ENCODE data around the gene ZMYND11. TPM values are rescaled to one million over a fixed set of nuclear protein-coding genes. Genes with fewer than 3 reads are reported as not detected.

ZMYND11 gene
- total RNA-seq, 1 experiment from 2014 or later, result 49.4 TPM

DNA sequence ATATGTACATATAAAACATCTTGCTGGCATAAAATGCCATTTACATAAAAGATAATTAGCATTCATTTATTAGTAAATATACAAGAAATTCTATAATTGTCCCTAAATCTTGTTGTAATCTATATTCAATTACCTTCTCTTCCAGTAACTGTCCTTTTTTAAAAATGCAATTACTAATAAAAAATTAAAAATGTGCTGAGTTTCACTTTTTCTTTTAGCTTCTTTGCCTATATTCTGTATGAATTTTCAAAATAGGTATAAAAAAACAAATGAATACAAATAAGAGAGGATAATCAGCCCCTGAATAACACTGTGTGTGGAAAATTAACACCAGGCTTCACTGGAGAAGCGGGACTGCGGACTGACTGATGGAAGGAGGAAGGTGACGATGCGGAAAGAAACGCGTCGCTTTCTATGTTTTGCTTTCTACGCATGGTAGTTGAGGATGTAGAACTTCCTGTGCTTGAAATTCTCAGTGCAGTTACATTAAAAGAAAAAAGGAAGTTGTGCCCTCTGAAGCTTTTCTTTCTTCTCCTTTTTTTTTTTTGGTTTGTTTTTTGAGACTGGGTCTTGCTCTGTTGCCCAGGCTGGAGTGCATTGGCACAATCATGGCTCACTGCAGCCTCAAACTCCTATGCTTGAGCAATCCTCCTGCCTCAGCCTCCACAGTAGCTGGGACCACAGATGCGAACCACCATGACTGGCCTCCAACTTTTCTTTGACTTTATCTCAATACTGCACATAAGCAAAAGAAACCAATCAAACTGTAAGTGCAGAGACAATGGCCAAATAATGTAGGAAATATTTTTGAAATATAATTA lies 7.4 kb upstream of the ZMYND11 start:
- DNase-seq (ENCODE audit: low read depth), result no peak
- in situ Hi-C loops (cut with HindIII; ENCODE audit: low pct_unique_long_range_greater_than_20kb, low sequenced_read_pairs), result no loop called here

DNA sequence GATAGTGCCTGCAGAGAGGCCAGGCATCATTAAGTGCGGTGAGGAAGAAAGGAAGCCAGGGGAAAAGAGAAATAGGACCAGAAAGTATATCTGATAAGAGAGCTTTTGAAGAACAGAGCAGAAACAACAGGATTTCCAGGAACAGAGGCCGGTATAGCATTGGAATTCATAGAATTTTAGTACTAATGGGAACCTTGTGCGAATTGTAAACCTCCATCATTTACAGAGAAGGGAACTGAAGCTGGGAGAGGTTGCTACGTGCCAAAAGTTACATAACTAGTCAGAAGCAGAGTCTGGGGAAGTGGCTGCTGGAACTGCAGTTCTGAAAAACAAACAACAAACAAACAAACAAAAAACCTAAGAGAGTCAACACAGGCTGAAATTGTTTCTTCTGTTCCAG lies 5.4 kb upstream of the ZMYND11 start:
- no peak for DNase-seq (ENCODE audit: low read depth)
- in situ Hi-C loops (cut with HindIII; ENCODE audit: low pct_unique_long_range_greater_than_20kb, low sequenced_read_pairs), result no loop called here

DNA sequence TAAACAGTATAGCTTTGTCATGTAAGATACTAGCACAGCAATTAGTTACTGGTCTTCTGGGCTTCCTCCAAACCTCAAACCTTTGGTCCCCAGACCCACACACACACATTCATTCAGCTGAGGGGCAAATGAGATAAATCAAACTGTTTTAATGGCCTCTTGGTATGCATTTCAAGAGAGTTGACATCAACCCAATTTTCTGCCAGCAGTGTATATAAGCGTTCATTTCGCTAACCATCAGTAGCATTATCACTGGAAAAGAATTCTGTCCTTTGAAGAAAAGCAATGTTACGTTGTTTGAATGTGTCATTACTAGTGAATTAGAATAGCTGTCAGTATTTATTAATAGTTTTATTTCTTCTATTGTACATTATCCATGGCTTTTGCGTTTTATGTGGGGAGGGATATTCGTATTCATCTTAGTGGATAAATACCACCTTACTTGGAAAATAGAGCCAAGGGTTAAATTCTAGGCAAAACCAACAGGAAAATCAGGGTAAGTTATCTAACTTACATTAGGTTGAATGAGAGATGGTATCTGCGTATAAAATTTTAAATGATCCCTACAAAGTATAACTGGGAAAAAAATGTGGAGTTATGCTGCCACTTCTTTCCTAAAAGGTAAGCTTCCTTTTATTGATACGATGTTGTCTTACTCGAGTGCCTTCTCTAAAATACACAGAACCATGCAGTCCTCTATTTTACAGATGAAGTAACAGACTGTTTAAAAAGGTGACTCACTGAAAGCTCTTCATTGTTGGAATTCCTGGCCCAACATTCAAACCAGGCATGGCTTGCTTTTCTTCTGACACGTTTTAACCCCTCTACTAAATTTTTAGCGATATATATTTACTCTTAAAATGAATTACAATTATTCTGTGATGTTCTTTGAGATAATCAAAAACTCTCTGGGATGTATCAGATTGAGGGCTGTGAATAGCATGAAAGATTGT lies 2.0 kb upstream of the ZMYND11 start:
- in situ Hi-C loops (cut with HindIII; ENCODE audit: low pct_unique_long_range_greater_than_20kb, low sequenced_read_pairs), result no loop called here
- peak; percentile 51 for DNase-seq (ENCODE audit: low read depth)

DNA sequence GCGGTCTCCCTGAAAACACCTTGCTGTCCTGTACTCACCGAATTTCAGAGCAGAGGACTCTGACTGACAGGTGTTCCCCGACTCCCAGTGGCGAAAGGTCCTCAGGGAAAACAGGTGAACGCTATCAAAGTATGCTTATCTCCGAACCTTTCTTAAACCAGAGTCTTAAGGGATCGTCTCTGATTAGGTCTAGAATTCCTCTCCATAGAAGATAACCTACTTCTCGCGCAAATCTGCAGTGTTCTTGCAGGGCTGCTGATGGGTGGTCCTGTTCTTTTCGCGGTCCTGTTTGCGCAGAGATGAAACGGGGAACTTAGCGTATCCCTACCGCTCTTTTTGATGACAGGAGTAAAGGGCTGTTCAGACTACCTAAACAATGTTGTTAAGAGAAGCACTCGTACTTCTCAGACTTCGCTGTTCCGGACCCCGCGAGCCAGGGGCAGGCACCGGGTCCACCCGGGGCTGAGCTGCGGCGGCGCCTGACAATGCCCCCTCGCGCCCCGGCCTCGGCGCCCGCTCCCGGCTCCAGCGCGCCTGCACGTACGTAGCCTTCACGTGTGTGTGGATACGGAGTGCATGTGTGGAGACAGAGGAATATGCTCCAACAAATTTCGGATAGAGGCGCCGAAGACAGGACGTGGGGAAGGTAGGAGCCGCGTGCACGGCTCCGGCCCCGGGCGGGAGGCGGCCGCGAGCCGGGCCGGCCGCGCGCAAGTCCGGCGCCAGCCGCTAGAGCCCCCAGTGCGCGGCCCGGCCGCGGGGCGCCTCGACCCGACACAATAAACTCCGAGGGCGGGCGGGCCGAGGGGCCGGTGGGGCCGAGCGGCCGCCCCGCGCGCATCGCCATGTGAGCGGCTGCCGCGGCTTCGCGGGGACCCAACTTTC lies 766 bp upstream of the ZMYND11 start:
- in situ Hi-C loops (cut with HindIII; ENCODE audit: low pct_unique_long_range_greater_than_20kb, low sequenced_read_pairs), result no loop called here
- DNase-seq (ENCODE audit: low read depth), result peak; percentile 41

DNA sequence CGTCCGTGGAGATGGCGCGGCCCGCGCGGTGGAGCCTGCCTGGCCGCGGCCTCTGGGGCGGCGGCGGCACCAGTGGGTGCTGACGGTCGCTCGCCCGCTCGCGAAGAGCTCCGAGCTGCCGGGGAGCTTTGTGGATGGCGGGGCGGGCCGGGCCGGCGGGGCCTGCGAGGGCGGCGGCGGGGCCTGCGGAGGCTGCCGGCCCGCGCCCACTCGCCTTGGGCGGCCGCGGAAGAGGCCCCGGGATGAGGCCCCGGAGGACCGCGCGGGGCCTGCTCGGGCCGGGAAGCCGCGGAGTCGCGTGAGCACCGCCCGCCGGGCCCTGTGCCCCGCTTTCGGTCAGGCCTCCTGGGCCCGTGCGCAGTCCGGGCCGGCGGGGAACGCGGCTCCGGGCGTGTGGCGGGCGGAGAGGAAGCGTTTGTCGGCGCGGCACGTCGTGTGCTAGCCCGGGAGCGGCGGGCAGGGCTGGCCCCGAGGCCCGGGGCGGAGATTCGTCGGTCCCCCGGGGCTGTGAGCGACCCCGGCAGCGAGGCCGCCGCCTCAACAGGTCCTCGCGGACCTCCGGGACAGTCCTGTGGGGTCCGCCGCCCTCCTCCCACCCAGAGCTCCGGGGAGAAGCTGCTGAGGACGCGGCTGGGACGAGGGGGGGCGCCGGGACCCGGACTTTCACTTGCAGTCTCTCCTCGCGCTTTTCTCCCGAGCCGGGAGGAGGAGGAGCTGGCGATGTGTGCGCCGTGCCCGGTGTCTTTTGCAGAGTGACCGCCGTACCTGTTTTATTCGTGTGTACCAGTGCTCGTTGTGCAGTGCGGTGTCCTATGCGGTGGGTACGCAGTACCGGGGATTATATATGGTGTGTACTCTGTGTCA lies 578 bp downstream of the ZMYND11 start:
- DNase-seq (ENCODE audit: low read depth), result peak; percentile 65
- in situ Hi-C loops (cut with HindIII; ENCODE audit: low pct_unique_long_range_greater_than_20kb, low sequenced_read_pairs), result no loop called here

DNA sequence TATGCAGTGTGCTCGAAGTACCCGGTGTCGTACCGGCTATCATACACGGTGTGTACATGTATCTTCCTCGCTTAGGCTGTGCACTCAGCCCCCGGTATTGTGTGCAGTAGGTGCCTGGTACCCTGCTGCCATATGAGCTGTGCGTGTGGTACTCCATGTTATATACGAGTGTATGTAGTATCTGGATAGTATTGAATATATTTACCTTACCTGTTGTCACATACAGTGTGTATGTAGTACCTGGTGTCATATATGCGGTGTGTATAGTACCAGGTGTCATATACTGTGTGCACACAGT lies 1.2 kb downstream of the ZMYND11 start:
- DNase-seq (ENCODE audit: low read depth), result no peak
- in situ Hi-C loops (cut with HindIII; ENCODE audit: low pct_unique_long_range_greater_than_20kb, low sequenced_read_pairs), result no loop called here

DNA sequence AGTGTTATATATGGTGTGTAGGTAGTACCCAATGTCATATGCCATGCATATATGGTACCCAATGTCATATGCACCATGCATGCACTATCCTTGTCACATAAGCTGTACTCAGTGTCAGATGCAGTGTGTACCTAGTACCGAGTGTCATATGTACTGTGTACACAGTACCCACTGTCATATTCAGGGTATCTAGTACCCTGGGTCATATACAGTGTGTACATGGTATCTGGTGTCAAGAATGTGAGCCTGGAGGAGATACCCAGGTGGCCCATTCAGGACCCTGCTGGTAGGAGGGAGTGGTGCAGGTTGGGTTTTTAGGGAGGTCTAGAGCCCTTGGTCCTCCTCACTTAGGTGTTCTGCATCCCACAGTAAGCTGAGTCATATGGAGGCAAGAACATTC lies 1.8 kb downstream of the ZMYND11 start:
- peak; percentile 14 for DNase-seq (ENCODE audit: low read depth)
- in situ Hi-C loops (cut with HindIII; ENCODE audit: low pct_unique_long_range_greater_than_20kb, low sequenced_read_pairs), result no loop called here

DNA sequence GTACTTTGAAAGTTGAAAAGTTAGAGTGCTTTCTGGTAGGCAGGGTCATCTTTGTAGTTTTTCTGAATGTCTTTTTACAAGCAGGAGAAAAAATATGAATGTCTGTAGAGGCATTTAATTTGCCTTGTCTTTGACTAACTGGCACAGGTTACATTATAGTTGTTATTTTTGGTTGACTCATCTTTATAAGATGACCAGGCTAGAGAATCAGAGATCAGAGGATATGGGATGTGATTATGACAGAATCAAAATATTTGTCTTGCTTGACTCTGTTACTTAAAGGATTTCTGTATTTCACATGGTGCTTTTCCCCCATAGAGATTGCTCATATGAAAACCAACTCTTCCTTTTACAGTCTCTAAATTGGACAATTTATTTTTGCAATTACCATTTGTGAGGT lies 2.4 kb downstream of the ZMYND11 start:
- peak; percentile 44 for DNase-seq (ENCODE audit: low read depth)
- in situ Hi-C loops (cut with HindIII; ENCODE audit: low pct_unique_long_range_greater_than_20kb, low sequenced_read_pairs), result no loop called here

DNA sequence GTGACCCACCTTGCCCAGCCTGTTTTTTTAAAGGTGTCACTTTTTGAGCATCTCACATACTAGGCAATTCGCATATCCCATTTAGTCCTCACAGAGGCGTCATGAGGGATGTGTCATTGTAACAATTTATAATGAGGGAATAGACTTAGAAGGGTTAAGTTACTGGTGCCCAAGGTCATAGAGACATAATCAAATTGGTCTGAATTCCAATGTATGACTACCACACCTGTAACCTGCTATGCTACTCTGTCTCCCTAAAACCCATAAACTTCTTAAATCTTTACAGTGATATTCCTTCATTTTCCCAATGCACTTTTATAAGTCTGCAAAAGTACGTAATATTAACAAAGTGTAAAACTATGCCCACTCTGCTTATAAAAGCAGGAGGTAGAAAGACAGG lies 7.1 kb downstream of the ZMYND11 start:
- in situ Hi-C loops (cut with HindIII; ENCODE audit: low pct_unique_long_range_greater_than_20kb, low sequenced_read_pairs), result no loop called here
- no peak for DNase-seq (ENCODE audit: low read depth)

DNA sequence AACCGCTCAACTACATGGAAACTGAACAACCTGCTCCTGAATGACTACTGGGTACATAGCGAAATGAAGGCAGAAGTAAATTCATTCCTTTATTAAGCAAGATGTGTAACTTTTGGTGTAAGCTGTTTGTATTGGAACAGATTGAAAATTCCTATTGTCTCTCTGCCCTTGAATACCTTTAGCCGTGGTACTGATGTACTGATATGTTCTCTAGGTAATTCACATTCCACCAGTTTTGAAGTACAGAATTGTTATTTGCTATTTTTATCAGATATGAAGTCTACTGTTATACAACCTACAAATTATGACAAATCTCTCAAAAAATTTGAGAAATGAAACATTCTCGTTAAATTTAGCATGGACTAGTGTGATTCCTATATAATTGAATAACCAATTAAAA lies 17.7 kb downstream of the ZMYND11 start:
- DNase-seq (ENCODE audit: low read depth), result no peak
- in situ Hi-C loops (cut with HindIII; ENCODE audit: low pct_unique_long_range_greater_than_20kb, low sequenced_read_pairs), result no loop called here

DNA sequence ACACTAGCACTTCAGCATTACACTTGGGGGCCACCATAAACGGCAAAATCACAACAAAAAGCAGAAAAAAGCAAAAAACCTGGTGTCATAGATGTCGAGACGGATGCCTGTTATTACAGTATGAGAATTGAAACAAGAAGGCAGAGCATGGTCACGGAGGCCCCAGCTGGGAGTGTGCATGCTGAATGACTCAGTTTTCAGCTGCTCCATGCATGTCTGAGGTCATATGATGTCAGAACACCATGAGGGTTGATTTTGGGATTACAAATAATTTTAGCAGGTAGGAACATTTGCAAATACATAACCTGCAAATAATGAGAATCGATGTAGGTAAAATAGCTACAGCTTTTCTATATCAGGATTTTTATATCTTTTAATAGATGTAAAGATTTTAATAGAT lies 19.1 kb downstream of the ZMYND11 start:
- in situ Hi-C loops (cut with HindIII; ENCODE audit: low pct_unique_long_range_greater_than_20kb, low sequenced_read_pairs), result no loop called here
- DNase-seq (ENCODE audit: low read depth), result no peak

DNA sequence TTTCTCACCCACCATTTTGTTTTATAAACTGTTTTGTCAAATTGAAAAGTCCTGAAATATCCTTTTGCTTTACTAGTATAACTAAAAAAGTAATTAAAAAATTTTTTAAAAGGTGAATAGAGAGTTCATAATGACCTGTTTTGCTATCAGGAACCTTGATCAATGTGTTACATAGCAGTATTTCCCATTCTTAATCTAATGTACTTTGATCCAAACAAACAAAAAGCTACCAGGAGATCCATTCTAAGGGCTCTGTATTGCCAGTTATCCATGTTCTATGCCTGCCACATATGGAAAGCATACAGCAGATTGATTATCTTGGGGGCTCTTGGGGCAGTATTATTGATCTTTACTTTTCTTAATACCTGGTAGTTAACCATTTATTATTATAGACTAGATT lies 32.1 kb downstream of the ZMYND11 start:
- no peak for DNase-seq (ENCODE audit: low read depth)
- in situ Hi-C loops (cut with HindIII; ENCODE audit: low pct_unique_long_range_greater_than_20kb, low sequenced_read_pairs), result no loop called here

DNA sequence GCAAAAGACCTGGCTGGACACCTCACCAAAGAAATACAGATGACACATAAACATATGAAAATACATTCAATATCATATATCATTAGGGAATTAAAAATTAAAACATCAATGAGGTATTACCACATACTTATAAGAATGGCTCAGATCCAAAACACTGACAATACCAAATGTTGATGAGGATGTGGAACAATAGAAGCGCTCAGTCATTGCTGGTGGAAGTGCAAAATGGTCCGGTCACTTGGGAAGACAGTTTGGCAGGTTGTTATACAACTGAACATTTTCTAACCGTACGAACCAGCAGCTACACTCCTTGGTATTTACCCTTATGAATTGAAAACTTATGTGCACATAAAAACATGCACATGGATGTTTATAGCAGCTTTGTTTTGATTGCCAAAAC lies 38.5 kb downstream of the ZMYND11 start:
- in situ Hi-C loops (cut with HindIII; ENCODE audit: low pct_unique_long_range_greater_than_20kb, low sequenced_read_pairs), result no loop called here

DNA sequence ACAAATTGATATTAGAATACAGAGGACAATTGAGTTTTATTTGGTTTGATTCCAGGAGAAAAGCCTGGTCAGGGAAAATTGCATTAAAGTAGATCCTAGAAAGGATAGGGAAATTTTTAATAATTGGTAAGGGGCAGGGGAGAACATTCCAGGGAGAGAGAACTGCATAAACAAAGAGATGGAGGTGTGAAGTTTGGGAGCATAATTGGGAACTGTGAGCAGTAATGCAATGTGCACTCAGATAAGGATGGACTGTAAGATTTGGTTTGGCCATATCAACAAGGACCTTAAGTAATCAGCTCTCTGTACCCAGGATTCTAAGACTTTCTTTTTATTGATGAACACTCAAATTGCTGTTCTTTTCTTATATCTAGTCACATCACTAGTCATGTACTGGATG lies 41.4 kb downstream of the ZMYND11 start:
- no peak for DNase-seq (ENCODE audit: low read depth)
- in situ Hi-C loops (cut with HindIII; ENCODE audit: low pct_unique_long_range_greater_than_20kb, low sequenced_read_pairs), result no loop called here

More for the DNA sequence above, 38.5 kb downstream of the ZMYND11 start:
- DNase-seq (ENCODE audit: low read depth), result no peak

DNA sequence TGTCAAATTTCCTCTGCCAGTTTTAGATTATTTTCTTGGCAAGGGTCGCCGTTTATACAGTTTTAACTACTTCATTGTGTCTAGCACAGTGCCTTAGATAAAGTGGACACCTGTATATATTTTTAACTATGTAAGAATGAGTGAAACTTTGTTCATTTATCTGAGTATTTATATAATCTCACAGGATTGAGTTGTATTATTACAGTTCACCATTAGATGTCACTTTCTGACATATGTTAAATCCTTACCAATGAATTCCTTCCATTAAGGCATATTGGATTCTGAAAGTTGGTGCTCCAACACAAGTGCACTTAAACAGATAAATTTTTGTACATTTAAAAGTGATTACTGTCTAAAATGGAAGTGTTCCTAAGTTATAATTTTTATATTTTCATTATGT lies 43.0 kb downstream of the ZMYND11 start:
- in situ Hi-C loops (cut with HindIII; ENCODE audit: low pct_unique_long_range_greater_than_20kb, low sequenced_read_pairs), result no loop called here
- DNase-seq (ENCODE audit: low read depth), result no peak

DNA sequence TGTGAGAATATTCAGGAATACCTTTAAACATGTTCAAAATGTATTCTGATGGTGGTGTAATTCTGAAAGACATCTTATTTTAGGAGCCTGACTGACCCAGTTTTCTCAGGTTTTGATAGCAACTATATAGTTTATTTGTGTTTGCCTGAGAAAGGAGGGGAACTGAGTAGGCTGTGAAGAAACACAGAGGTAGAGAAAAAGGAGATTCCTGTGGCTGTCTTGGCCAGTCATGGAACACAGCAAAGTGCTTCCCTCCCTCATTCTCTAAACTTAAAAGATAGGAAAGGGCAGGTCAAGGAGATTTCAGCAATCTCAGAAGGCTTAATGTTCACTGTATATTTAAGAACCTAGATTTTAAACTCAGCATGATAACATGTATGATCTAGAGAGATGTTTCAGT lies 43.5 kb downstream of the ZMYND11 start:
- in situ Hi-C loops (cut with HindIII; ENCODE audit: low pct_unique_long_range_greater_than_20kb, low sequenced_read_pairs), result no loop called here
- DNase-seq (ENCODE audit: low read depth), result no peak

DNA sequence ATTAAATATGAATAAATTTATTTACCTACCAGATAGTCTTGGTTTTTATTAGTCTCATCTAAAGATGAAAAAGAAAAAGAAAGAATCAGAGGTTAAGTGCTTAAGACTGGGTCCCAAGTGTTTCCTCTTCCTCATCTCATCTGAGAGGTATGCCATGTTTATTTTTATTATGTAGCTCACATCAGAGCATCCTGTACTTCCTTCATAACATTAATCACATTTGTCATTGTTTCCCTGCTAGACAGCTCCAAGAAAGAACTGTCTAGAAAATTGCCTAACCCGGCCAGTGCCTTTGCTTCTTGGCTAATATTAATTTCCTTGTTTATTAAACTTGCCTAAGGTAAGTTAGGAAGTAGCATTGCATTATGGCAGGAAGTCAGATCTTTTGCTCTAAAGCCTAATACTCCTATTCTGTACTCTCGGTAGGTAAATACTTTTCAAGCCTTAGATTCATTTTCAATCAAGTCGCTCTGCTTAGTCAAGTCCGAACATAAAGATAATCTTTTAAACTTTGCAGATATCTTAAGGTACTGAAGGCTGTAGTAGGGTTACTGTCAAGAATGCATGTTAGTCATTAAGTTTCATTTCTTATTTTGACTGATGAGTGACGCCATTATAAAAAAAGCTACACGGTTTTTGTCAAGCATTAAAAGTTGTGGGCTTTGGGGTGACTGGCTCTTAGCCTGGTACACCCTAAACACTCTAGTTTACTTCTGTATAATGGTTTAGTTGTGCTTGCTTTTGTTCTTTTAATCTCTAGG lies 47.4 kb downstream of the ZMYND11 start:
- in situ Hi-C loops (cut with HindIII; ENCODE audit: low pct_unique_long_range_greater_than_20kb, low sequenced_read_pairs), result no loop called here
- no peak for DNase-seq (ENCODE audit: low read depth)
